Measurements from ENCODE around the gene COL10A1.
A peak's percentile ranks its signal among the peaks of the same experiment; 100 is the strongest.

Gene COL10A1

GRCh38 chr6:116105247-116105646, 20.7 kb downstream of the COL10A1 start:
- H3K4me3 ChIP-seq (ENCODE audit: low read depth, low read length), result no peak overlapping the region
- TF ChIP-seq CTCF (IDR thresholded peaks at IDR 0.05; ENCODE audit: low read depth, low read length), result no peak

GRCh38 chr6:116104636-116105035, 21.3 kb downstream of the COL10A1 start:
- no peak overlapping the region for H3K4me3 ChIP-seq (ENCODE audit: low read depth, low read length)
- TF ChIP-seq CTCF (IDR thresholded peaks at IDR 0.05; ENCODE audit: low read depth, low read length), result no peak

- TF ChIP-seq CTCF (IDR thresholded peaks at IDR 0.05; ENCODE audit: low read depth, low read length), result no peak
- H3K4me3 ChIP-seq (ENCODE audit: low read depth, low read length), result no peak overlapping the region
These were observed 23.1 kb downstream of the COL10A1 start for GRCh38 chr6:116102873-116103272.

- peak overlapping the region; percentile 80 for H3K4me3 ChIP-seq (ENCODE audit: low read depth, low read length)
- no peak for TF ChIP-seq CTCF (IDR thresholded peaks at IDR 0.05; ENCODE audit: low read depth, low read length)
These were observed 24.1 kb downstream of the COL10A1 start for GRCh38 chr6:116101790-116102189.

GRCh38 chr6:116101302-116101718, 24.6 kb downstream of the COL10A1 start:
- TF ChIP-seq CTCF (IDR thresholded peaks at IDR 0.05; ENCODE audit: low read depth, low read length), result no peak
- peak overlapping the region; percentile 80 for H3K4me3 ChIP-seq (ENCODE audit: low read depth, low read length)

- TF ChIP-seq CTCF (IDR thresholded peaks at IDR 0.05; ENCODE audit: low read depth, low read length), result peak; percentile 21; the same call in 1 of the 2 replicates
- peak within 1 kb of the TSS; percentile 80 for H3K4me3 ChIP-seq (ENCODE audit: low read depth, low read length)
These were observed 25.3 kb downstream of the COL10A1 start, which contains the start of gene NT5DC1 for GRCh38 chr6:116100419-116101301. TSS of gene NT5DC1 (plus strand) at chr6:116100853. CDS start at chr6:116100931, 78 bp downstream.

- H3K4me3 ChIP-seq (ENCODE audit: low read depth, low read length), result no peak overlapping the region
- TF ChIP-seq CTCF (IDR thresholded peaks at IDR 0.05; ENCODE audit: low read depth, low read length), result no peak
These were observed 26.9 kb downstream of the COL10A1 start for GRCh38 chr6:116099036-116099435.
